ENCODE data around the gene CD302. TPM values are rescaled to one million over a fixed set of nuclear protein-coding genes. Genes with fewer than 3 reads are reported as not detected.
"Not testable (repeated sequence)": the region's sequence is repeated elsewhere in the genome, so short reads cannot be mapped to it uniquely, and the experiment has no call there.

The CD302 gene
- total and polyA plus RNA-seq, 4 donors = 65.9 to 118 (median 96.8) TPM

DNA sequence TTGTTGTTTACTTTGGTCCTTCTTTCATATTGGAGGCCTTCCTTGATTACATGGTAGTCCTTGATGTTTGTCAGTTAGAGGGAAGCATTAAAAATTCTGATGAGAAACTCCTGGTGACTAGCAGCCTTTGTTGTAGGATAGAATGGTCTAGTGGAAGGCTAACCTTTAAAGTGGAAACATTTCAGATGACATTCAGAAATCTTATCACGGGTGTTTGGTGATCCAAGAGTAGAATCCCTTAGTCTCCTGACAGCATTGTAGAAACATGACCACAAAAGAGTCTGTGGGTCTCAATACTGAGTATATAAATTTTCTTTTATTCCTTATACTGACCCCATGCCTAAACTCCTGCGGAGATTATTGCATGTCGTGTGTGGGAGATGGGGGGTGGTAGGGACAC lies 72.3 kb downstream of the CD302 start:
- H3K27me3 ChIP-seq (ENCODE audit: control insufficient read depth in 4 of 4, insufficient read depth in 4 of 4, low read length in 3 of 4) = no peaks in the 10 kb centered on the region
- H3K9ac ChIP-seq (ENCODE audit: low read depth in 1 of 2, low read length in 2 of 2) = no peak overlapping the region
- H3K4me3 ChIP-seq (ENCODE audit: low read depth in 1 of 3, low read length in 3 of 3) = no peak overlapping the region
- 97% methylated on average over 3 of the region's 3 CpGs for WGBS
- DNase-seq (ENCODE audit: low spot score) = no peak
- TF ChIP-seq RAD21 (IDR thresholded peaks at IDR 0.05) (no peak), TAF1 (conservative IDR thresholded peaks at IDR 0.05) (no peak)
- TF ChIP-seq, protein P1, sequence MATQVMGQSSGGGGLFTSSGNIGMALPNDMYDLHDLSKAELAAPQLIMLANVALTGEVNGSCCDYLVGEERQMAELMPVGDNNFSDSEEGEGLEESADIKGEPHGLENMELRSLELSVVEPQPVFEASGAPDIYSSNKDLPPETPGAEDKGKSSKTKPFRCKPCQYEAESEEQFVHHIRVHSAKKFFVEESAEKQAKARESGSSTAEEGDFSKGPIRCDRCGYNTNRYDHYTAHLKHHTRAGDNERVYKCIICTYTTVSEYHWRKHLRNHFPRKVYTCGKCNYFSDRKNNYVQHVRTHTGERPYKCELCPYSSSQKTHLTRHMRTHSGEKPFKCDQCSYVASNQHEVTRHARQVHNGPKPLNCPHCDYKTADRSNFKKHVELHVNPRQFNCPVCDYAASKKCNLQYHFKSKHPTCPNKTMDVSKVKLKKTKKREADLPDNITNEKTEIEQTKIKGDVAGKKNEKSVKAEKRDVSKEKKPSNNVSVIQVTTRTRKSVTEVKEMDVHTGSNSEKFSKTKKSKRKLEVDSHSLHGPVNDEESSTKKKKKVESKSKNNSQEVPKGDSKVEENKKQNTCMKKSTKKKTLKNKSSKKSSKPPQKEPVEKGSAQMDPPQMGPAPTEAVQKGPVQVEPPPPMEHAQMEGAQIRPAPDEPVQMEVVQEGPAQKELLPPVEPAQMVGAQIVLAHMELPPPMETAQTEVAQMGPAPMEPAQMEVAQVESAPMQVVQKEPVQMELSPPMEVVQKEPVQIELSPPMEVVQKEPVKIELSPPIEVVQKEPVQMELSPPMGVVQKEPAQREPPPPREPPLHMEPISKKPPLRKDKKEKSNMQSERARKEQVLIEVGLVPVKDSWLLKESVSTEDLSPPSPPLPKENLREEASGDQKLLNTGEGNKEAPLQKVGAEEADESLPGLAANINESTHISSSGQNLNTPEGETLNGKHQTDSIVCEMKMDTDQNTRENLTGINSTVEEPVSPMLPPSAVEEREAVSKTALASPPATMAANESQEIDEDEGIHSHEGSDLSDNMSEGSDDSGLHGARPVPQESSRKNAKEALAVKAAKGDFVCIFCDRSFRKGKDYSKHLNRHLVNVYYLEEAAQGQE (IDR thresholded peaks at IDR 0.05) = no peak
- H3K9me3 ChIP-seq (ENCODE audit: control insufficient read depth in 4 of 4, low read length in 3 of 4) = no peaks in the 10 kb centered on the region
- no peak overlapping the region for H3K27ac ChIP-seq (ENCODE audit: low read depth in 1 of 2, low read length in 2 of 2)
- H3K36me3 ChIP-seq (ENCODE audit: control insufficient read depth in 4 of 4, insufficient read depth in 3 of 4, low read depth in 1 of 4, low read length in 3 of 4) = peaks cover 2 to 15% (median 14%) of the 10 kb centered on the region in 4 donors
- H3K4me1 ChIP-seq (ENCODE audit: control insufficient read depth in 4 of 4, insufficient read depth in 4 of 4, low read length in 3 of 4) = peaks cover 0 to 11% (median 3%) of the 10 kb centered on the region in 4 donors

DNA sequence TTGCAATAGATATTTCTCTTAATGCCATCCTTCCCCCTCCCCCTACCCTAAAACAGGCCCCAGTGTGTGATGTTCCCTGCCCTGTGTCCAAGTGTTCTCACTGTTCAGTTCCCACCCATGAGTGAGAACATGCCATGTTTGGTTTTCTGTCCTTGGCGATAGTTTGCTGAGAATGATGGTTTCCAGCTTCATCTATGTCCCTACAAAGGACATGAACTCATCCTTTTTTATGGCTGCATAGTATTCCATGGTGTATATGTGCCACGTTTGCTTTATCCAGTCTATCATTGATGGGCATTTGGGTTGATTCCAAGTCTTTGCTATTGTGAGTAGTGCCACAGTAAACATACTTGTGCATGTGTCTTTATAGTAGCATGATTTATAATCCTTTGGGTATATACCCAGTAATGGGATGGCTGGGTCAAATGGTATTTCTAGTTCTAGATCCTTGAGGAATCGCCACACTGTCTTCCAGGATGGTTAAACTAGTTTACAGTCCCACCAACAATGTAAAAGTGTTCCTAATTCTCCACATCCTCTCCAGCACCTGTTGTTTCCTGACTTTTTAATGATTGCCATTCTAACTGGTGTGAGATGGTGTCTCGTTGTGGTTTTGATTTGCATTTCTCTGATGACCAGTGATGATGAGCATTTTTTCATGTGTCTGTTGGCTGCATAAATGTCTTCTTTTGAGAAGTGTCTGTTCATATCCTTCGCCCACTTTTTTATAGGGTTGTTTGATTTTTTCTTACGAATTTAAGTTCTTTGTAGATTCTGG lies 73.0 kb downstream of the CD302 start:
- not testable (repeated sequence) for H3K27me3 ChIP-seq (ENCODE audit: control insufficient read depth in 4 of 4, insufficient read depth in 4 of 4, low read length in 3 of 4); H3K9ac ChIP-seq (ENCODE audit: low read depth in 1 of 2, low read length in 2 of 2); H3K27ac ChIP-seq (ENCODE audit: low read depth in 1 of 2, low read length in 2 of 2); DNase-seq (ENCODE audit: low spot score); H3K9me3 ChIP-seq (ENCODE audit: control insufficient read depth in 4 of 4, low read length in 3 of 4); H3K4me3 ChIP-seq (ENCODE audit: low read depth in 1 of 3, low read length in 3 of 3)
- peaks cover 0 to 11% (median 3%) of the 10 kb centered on the region in 4 donors for H3K4me1 ChIP-seq (ENCODE audit: control insufficient read depth in 4 of 4, insufficient read depth in 4 of 4, low read length in 3 of 4)
- WGBS = 92% methylated on average over 6 of the region's 6 CpGs
- H3K36me3 ChIP-seq (ENCODE audit: control insufficient read depth in 4 of 4, insufficient read depth in 3 of 4, low read depth in 1 of 4, low read length in 3 of 4) = peaks cover 1 to 18% (median 12%) of the 10 kb centered on the region in 4 donors

DNA sequence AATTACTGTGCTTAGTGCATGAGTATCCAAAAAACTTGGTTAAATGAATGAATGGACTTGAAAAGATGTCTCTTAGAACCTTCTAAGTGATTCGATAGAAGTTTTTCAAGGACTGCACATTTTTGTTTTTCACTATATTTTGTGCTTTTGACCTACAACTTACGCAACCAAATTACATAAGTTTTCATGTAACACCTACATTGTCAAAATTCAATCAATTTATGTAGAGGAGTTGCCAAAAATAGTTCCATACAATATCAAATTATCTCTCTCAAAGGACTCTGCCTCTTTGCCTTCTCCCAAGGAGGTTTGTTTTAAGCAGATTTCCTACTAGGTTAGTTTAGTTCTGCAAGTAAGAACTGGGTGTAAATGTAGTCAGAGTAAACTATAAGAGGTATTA lies 75.4 kb downstream of the CD302 start:
- 53% methylated on average over 2 of the region's 2 CpGs for WGBS
- Histone ChIP-seq H3K36me3 (ENCODE audit: control insufficient read depth in 4 of 4, insufficient read depth in 3 of 4, low read depth in 1 of 4, low read length in 3 of 4) (peaks cover 2 to 19% (median 4%) of the 10 kb centered on the region in 4 donors), H3K9ac (ENCODE audit: low read depth in 1 of 2, low read length in 2 of 2) (no peak overlapping the region), H3K4me3 (ENCODE audit: low read depth in 1 of 3, low read length in 3 of 3) (no peak overlapping the region), H3K9me3 (ENCODE audit: control insufficient read depth in 4 of 4, low read length in 3 of 4) (no peaks in the 10 kb centered on the region), H3K27me3 (ENCODE audit: control insufficient read depth in 4 of 4, insufficient read depth in 4 of 4, low read length in 3 of 4) (no peaks in the 10 kb centered on the region), H3K27ac (ENCODE audit: low read depth in 1 of 2, low read length in 2 of 2) (no peak overlapping the region), H3K4me1 (ENCODE audit: control insufficient read depth in 4 of 4, insufficient read depth in 4 of 4, low read length in 3 of 4) (peaks cover 0 to 9% (median 4%) of the 10 kb centered on the region in 4 donors)
- no peak for DNase-seq (ENCODE audit: low spot score)
- TF ChIP-seq, protein P2, sequence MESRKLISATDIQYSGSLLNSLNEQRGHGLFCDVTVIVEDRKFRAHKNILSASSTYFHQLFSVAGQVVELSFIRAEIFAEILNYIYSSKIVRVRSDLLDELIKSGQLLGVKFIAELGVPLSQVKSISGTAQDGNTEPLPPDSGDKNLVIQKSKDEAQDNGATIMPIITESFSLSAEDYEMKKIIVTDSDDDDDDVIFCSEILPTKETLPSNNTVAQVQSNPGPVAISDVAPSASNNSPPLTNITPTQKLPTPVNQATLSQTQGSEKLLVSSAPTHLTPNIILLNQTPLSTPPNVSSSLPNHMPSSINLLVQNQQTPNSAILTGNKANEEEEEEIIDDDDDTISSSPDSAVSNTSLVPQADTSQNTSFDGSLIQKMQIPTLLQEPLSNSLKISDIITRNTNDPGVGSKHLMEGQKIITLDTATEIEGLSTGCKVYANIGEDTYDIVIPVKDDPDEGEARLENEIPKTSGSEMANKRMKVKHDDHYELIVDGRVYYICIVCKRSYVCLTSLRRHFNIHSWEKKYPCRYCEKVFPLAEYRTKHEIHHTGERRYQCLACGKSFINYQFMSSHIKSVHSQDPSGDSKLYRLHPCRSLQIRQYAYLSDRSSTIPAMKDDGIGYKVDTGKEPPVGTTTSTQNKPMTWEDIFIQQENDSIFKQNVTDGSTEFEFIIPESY (IDR thresholded peaks at IDR 0.05) = no peak
- TF ChIP-seq, protein P1 (IDR thresholded peaks at IDR 0.05) = no peak
- no peak for TF ChIP-seq GABPA (IDR thresholded peaks at IDR 0.05 in 1 of 2, conservative IDR thresholded peaks at IDR 0.05 in 1 of 2)
- no peak for TF ChIP-seq FOXA1 (IDR thresholded peaks at IDR 0.05)
- TF ChIP-seq JUND (IDR thresholded peaks at IDR 0.05) = no peak
- TF ChIP-seq TAF1 (conservative IDR thresholded peaks at IDR 0.05) = no peak

Measured in liver (tissue), 9 donors.